Mucosa of stomach (tissue), 1 donor: ENCODE data around the gene AGTR2.
"Not testable (repeated sequence)": the region's sequence is repeated elsewhere in the genome, so short reads cannot be mapped to it uniquely, and the experiment has no call there.

Source experiments
- H3K27me3 ChIP-seq: one replicate; pipeline ENCODE4 v1.7.0; 2013; ENCODE audit warnings: mild to moderate bottlenecking, low read length; ENCODE audit not compliant: control insufficient read depth, insufficient read depth
- H3K36me3 ChIP-seq: one replicate; pipeline ENCODE4 v1.7.0; 2013; ENCODE audit warnings: low read length; ENCODE audit not compliant: control insufficient read depth, insufficient read depth
- H3K4me1 ChIP-seq: one replicate; pipeline ENCODE4 v1.7.0; 2013; ENCODE audit warnings: mild to moderate bottlenecking, low read length; ENCODE audit not compliant: control insufficient read depth, insufficient read depth
- H3K4me3 ChIP-seq: one replicate; pipeline ENCODE4 v1.7.0; 2013; ENCODE audit warnings: low read length
- H3K9ac ChIP-seq: one replicate; pipeline ENCODE4 v1.7.0; 2013; ENCODE audit warnings: mild to moderate bottlenecking, low read length, moderate library complexity
- H3K9me3 ChIP-seq: one replicate; pipeline ENCODE4 v1.7.0; 2013; ENCODE audit warnings: mild to moderate bottlenecking, low read length, moderate library complexity; ENCODE audit not compliant: control insufficient read depth
- donor health status: Pancreatic carcinoma.

AGTR2 gene

GRCh38 chrX:116170511-116170910 is at the start of gene AGTR2:
Gene AGTR2, plus strand, starts transcription at chrX:116170744. Its CDS starts 1,537 bp downstream, at chrX:116172281.
- no peaks in the 10 kb centered on the region for H3K27me3 ChIP-seq
- no peaks in the 10 kb centered on the region for H3K9me3 ChIP-seq
- no peak within 1 kb of the TSS for H3K4me3 ChIP-seq
- H3K36me3 ChIP-seq, result no peaks in the 10 kb centered on the region
- no peaks in the 10 kb centered on the region for H3K4me1 ChIP-seq
- no peak within 1 kb of the TSS for H3K9ac ChIP-seq

GRCh38 chrX:116135277-116135676 is 35.3 kb upstream of the AGTR2 start:
- Histone ChIP-seq H3K9me3 (no peaks in the 10 kb centered on the region), H3K36me3 (no peaks in the 10 kb centered on the region), H3K27me3 (no peaks in the 10 kb centered on the region), H3K4me3 (no peak overlapping the region), H3K4me1 (no peaks in the 10 kb centered on the region), H3K9ac (no peak overlapping the region)

GRCh38 chrX:116141270-116141669 is 29.3 kb upstream of the AGTR2 start:
- not testable (repeated sequence) for H3K27me3 ChIP-seq, H3K4me1 ChIP-seq, H3K9me3 ChIP-seq, H3K9ac ChIP-seq, H3K4me3 ChIP-seq, H3K36me3 ChIP-seq

GRCh38 chrX:116142976-116143375 is 27.6 kb upstream of the AGTR2 start:
- H3K4me1 ChIP-seq, result no peaks in the 10 kb centered on the region
- no peaks in the 10 kb centered on the region for H3K27me3 ChIP-seq
- H3K4me3 ChIP-seq, result no peak overlapping the region
- H3K9ac ChIP-seq, result no peak overlapping the region
- H3K9me3 ChIP-seq, result no peaks in the 10 kb centered on the region
- no peaks in the 10 kb centered on the region for H3K36me3 ChIP-seq

- Histone ChIP-seq H3K4me1 (no peaks in the 10 kb centered on the region), H3K4me3 (no peak overlapping the region), H3K36me3 (no peaks in the 10 kb centered on the region), H3K9ac (no peak overlapping the region), H3K27me3 (no peaks in the 10 kb centered on the region), H3K9me3 (no peaks in the 10 kb centered on the region)
Measured at GRCh38 chrX:116172976-116173375, 2.4 kb downstream of the AGTR2 start.

GRCh38 chrX:116181300-116181699 is 10.8 kb downstream of the AGTR2 start:
- H3K27me3 ChIP-seq, result no peaks in the 10 kb centered on the region
- no peak overlapping the region for H3K9ac ChIP-seq
- H3K4me3 ChIP-seq, result no peak overlapping the region
- no peaks in the 10 kb centered on the region for H3K4me1 ChIP-seq
- H3K9me3 ChIP-seq, result no peaks in the 10 kb centered on the region
- H3K36me3 ChIP-seq, result no peaks in the 10 kb centered on the region

- no peak overlapping the region for H3K4me3 ChIP-seq
- no peaks in the 10 kb centered on the region for H3K4me1 ChIP-seq
- H3K9me3 ChIP-seq, result no peaks in the 10 kb centered on the region
- no peaks in the 10 kb centered on the region for H3K36me3 ChIP-seq
- H3K9ac ChIP-seq, result no peak overlapping the region
- H3K27me3 ChIP-seq, result no peaks in the 10 kb centered on the region
Measured at GRCh38 chrX:116185163-116185562, 14.6 kb downstream of the AGTR2 start.

GRCh38 chrX:116194649-116195048 is 24.1 kb downstream of the AGTR2 start:
- H3K4me3 ChIP-seq, result no peak overlapping the region
- no peaks in the 10 kb centered on the region for H3K27me3 ChIP-seq
- H3K4me1 ChIP-seq, result no peaks in the 10 kb centered on the region
- H3K36me3 ChIP-seq, result no peaks in the 10 kb centered on the region
- no peak overlapping the region for H3K9ac ChIP-seq
- H3K9me3 ChIP-seq, result no peaks in the 10 kb centered on the region

GRCh38 chrX:116198235-116198634 is 27.7 kb downstream of the AGTR2 start:
- no peaks in the 10 kb centered on the region for H3K27me3 ChIP-seq
- H3K36me3 ChIP-seq, result no peaks in the 10 kb centered on the region
- H3K9me3 ChIP-seq, result no peaks in the 10 kb centered on the region
- H3K4me3 ChIP-seq, result no peak overlapping the region
- H3K9ac ChIP-seq, result no peak overlapping the region
- no peaks in the 10 kb centered on the region for H3K4me1 ChIP-seq

GRCh38 chrX:116198810-116199209 is 28.3 kb downstream of the AGTR2 start:
- Histone ChIP-seq H3K9ac (no peak overlapping the region), H3K9me3 (no peaks in the 10 kb centered on the region), H3K27me3 (no peaks in the 10 kb centered on the region), H3K4me3 (no peak overlapping the region), H3K4me1 (no peaks in the 10 kb centered on the region), H3K36me3 (no peaks in the 10 kb centered on the region)

GRCh38 chrX:116204932-116205331 is 34.4 kb downstream of the AGTR2 start:
- no peaks in the 10 kb centered on the region for H3K9me3 ChIP-seq
- H3K9ac ChIP-seq, result no peak overlapping the region
- no peaks in the 10 kb centered on the region for H3K4me1 ChIP-seq
- H3K4me3 ChIP-seq, result no peak overlapping the region
- no peaks in the 10 kb centered on the region for H3K36me3 ChIP-seq
- no peaks in the 10 kb centered on the region for H3K27me3 ChIP-seq

- Histone ChIP-seq H3K4me3 (no peak overlapping the region), H3K9me3 (no peaks in the 10 kb centered on the region), H3K4me1 (no peaks in the 10 kb centered on the region), H3K36me3 (no peaks in the 10 kb centered on the region), H3K9ac (no peak overlapping the region), H3K27me3 (no peaks in the 10 kb centered on the region)
Measured at GRCh38 chrX:116213262-116213661, 42.7 kb downstream of the AGTR2 start.

GRCh38 chrX:116217080-116217479 is 46.5 kb downstream of the AGTR2 start:
- not testable (repeated sequence) for H3K9ac ChIP-seq, H3K4me1 ChIP-seq, H3K36me3 ChIP-seq, H3K4me3 ChIP-seq, H3K9me3 ChIP-seq, H3K27me3 ChIP-seq
